T-helper 2 cell treated with Interferon-gamma antibody and Interleukin-4, amounts not matched to agents 5 μg/mL and 100 μg/mL, for 36 hours (primary cell): ENCODE measurements around the gene PTPN12.

Experiments used
- DNase-seq: peaks from one replicate; pipeline ENCODE4 v3.0.0; 2021; ENCODE audit warnings: low spot score
- H3K27ac Mint-ChIP-seq: one replicate; pipeline ENCODE4 v1.8.0; 2021; ENCODE audit warnings: mild to moderate bottlenecking, mixed read lengths
- H3K27me3 Mint-ChIP-seq: one replicate; pipeline ENCODE4 v1.8.0; 2021; ENCODE audit warnings: low read depth, mixed read lengths
- H3K36me3 Mint-ChIP-seq: one replicate; pipeline ENCODE4 v1.8.0; 2021; ENCODE audit warnings: low read depth, mixed read lengths
- H3K4me1 Mint-ChIP-seq: one replicate; pipeline ENCODE4 v1.8.0; 2021; ENCODE audit warnings: low read depth, mixed read lengths
- H3K4me3 Mint-ChIP-seq: one replicate; pipeline ENCODE4 v1.8.0; 2022; ENCODE audit warnings: mild to moderate bottlenecking, moderate library complexity, mixed read lengths
- H3K9me3 Mint-ChIP-seq: one replicate; pipeline ENCODE4 v1.8.0; 2021; ENCODE audit warnings: mixed read lengths

PTPN12 gene

DNA sequence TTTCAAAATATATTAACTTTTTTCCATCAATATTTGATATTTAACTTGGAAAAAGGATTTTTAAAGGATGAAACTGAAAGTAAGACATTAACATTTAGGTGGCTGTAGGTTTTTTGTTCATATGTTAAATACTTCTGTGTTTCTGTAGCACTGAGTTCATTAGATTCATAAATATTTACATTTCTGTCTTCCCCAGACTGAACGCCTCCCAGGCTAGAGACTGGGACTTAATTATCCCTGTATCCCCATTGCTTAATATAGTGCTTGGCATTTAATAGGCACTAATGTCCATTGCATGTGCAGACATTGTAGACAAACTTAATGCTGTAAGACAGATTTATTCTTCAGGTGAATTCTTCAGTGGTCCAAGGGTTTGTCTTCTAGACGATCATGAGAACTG is 7.4 kb downstream of the PTPN12 start:
- Mint-ChIP-seq H3K4me1 (peaks cover 17% of the 10 kb centered on the region), H3K4me3 (no peak overlapping the region), H3K36me3 (no peaks in the 10 kb centered on the region), H3K27me3 (peaks cover 1% of the 10 kb centered on the region), H3K9me3 (no peaks in the 10 kb centered on the region), H3K27ac (no peak overlapping the region)
- no peak for DNase-seq

DNA sequence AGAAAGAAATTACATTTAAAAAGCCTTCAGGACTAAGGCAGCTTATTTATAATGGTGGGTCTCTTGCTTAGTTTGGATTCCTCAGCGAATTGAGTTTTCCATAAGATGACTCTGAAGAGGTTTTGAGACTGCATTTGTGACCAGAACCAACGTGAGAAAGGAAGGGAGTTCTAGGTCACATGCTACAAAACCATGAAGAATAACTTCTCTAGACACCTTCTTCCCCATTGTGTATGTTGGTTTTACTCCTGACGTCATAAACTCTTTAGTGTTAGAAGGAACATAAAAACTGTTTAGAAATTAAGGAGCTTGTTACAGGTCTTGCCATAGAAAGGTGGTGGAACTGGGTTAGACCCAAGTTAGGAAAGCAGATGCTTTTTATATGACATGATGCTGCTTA is 11.1 kb downstream of the PTPN12 start:
- Mint-ChIP-seq H3K27me3 (peaks cover 5% of the 10 kb centered on the region), H3K4me1 (peaks cover 10% of the 10 kb centered on the region), H3K9me3 (peaks cover 2% of the 10 kb centered on the region), H3K36me3 (no peaks in the 10 kb centered on the region), H3K27ac (no peak overlapping the region), H3K4me3 (no peak overlapping the region)
- DNase-seq, result no peak

- H3K4me3 Mint-ChIP-seq, result no peak overlapping the region
- peaks cover 7% of the 10 kb centered on the region for H3K9me3 Mint-ChIP-seq
- H3K27ac Mint-ChIP-seq, result no peak overlapping the region
- peaks cover 5% of the 10 kb centered on the region for H3K27me3 Mint-ChIP-seq
- no peaks in the 10 kb centered on the region for H3K36me3 Mint-ChIP-seq
- H3K4me1 Mint-ChIP-seq, result peaks cover 5% of the 10 kb centered on the region
- no peak for DNase-seq
These were observed 12.2 kb downstream of the PTPN12 start for GRCh38 chr7:77549106-77549870.

- no peaks in the 10 kb centered on the region for H3K36me3 Mint-ChIP-seq
- peaks cover 7% of the 10 kb centered on the region for H3K9me3 Mint-ChIP-seq
- H3K4me3 Mint-ChIP-seq, result no peak overlapping the region
- DNase-seq, result no peak
- H3K4me1 Mint-ChIP-seq, result peaks cover 3% of the 10 kb centered on the region
- no peak overlapping the region for H3K27ac Mint-ChIP-seq
- H3K27me3 Mint-ChIP-seq, result peaks cover 5% of the 10 kb centered on the region
These were observed 13.5 kb downstream of the PTPN12 start for GRCh38 chr7:77550586-77550985.

GRCh38 chr7:77553123-77553522 is 16.0 kb downstream of the PTPN12 start:
- no peak overlapping the region for H3K4me3 Mint-ChIP-seq
- H3K36me3 Mint-ChIP-seq, result no peaks in the 10 kb centered on the region
- DNase-seq, result no peak
- peaks cover 5% of the 10 kb centered on the region for H3K27me3 Mint-ChIP-seq
- H3K27ac Mint-ChIP-seq, result no peak overlapping the region
- H3K4me1 Mint-ChIP-seq, result peaks cover 3% of the 10 kb centered on the region
- H3K9me3 Mint-ChIP-seq, result peaks cover 7% of the 10 kb centered on the region

- Mint-ChIP-seq H3K4me1 (no peaks in the 10 kb centered on the region), H3K27ac (no peak overlapping the region), H3K27me3 (no peaks in the 10 kb centered on the region), H3K4me3 (no peak overlapping the region), H3K36me3 (no peaks in the 10 kb centered on the region), H3K9me3 (peaks cover 3% of the 10 kb centered on the region)
- DNase-seq, result no peak
These were observed 21.3 kb downstream of the PTPN12 start for GRCh38 chr7:77558284-77558967.

DNA sequence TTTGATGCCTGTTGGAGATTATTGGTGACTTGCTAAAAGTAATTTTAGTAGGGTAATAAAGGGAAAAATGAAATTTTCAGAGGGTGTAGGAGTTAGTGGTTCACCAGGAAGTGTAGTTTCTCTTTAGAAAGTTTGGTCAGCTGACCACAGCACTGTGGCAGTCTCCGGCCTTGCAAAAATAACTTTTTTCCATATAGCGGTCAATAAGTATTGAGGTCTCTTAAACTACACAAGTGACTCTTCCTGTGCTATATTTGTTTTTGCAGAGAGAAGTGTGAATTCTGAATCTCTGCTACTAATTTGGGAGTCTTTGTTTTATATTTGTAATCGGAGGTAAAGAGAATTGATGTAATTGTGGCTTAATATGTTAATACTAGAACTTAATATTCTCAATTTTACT is 24.3 kb downstream of the PTPN12 start:
- no peaks in the 10 kb centered on the region for H3K36me3 Mint-ChIP-seq
- no peaks in the 10 kb centered on the region for H3K4me1 Mint-ChIP-seq
- no peaks in the 10 kb centered on the region for H3K9me3 Mint-ChIP-seq
- no peak overlapping the region for H3K27ac Mint-ChIP-seq
- DNase-seq, result no peak
- no peaks in the 10 kb centered on the region for H3K27me3 Mint-ChIP-seq
- H3K4me3 Mint-ChIP-seq, result no peak overlapping the region

DNA sequence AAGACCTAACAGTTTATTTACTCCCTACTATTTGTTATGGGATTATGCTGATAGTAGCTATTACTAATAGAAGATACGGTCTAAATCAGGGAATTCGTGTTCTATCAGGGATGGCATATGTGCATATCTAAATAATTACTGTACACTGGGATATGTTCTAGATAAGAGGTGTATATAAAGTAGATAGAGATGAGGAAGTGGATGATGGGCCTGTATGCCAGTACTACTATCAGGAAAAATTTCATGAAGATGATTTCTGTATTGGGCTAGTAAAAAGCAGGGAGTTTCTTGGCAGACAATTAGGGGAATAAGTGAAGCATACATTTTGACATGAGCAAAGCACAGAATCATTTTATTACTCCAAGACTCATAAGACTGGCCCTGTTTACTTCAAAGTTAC is 26.2 kb downstream of the PTPN12 start:
- no peaks in the 10 kb centered on the region for H3K27me3 Mint-ChIP-seq
- DNase-seq, result no peak
- no peak overlapping the region for H3K4me3 Mint-ChIP-seq
- no peaks in the 10 kb centered on the region for H3K36me3 Mint-ChIP-seq
- H3K4me1 Mint-ChIP-seq, result no peaks in the 10 kb centered on the region
- no peaks in the 10 kb centered on the region for H3K9me3 Mint-ChIP-seq
- H3K27ac Mint-ChIP-seq, result no peak overlapping the region

DNA sequence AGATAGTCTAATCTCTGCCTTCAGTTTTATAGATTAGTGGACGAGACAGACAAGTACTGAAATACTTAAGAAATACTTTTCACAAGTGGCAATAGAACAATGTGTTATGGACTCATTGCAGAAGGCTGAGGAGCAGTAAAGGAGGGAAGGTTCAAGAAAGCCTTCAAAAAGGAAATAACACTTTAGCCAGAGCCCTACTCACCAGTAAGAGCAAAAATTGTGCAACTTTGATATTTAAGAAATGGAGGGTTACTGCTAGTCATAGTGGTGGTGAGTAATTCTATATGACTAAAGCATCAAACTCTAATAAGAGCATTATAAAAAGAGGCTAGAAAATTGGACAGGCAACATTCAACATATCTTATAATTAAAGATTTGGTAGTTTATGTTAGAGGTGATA is 28.8 kb downstream of the PTPN12 start:
- Mint-ChIP-seq H3K27ac (no peak overlapping the region), H3K4me1 (no peaks in the 10 kb centered on the region), H3K36me3 (no peaks in the 10 kb centered on the region)

DNA sequence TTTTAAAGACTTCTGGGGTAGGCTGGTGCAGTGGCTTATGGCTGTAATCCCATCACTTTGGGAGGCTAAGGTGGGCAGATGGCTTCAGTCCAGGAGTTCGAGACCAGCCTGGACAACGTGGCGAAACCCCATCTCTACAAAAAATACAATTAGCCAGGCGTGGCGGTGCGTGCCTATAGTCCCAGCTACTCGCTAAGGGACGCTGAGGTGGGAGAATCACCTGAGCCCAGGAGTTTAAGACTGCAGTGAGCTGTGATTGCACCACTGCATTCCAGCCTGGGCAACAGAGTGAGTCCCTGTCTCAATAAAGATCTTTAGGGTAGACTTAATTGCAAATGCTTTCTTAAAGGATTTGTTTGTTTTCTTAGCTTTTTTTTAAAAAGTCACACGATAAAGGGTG is 29.3 kb downstream of the PTPN12 start:
- Mint-ChIP-seq H3K4me1 (no peaks in the 10 kb centered on the region), H3K36me3 (no peaks in the 10 kb centered on the region), H3K27me3 (no peaks in the 10 kb centered on the region), H3K9me3 (no peaks in the 10 kb centered on the region), H3K27ac (no peak overlapping the region), H3K4me3 (no peak overlapping the region)
- no peak for DNase-seq

More for the DNA sequence above, 28.8 kb downstream of the PTPN12 start:
- H3K4me3 Mint-ChIP-seq, result no peak overlapping the region
- H3K9me3 Mint-ChIP-seq, result no peaks in the 10 kb centered on the region
- no peaks in the 10 kb centered on the region for H3K27me3 Mint-ChIP-seq
- no peak for DNase-seq

DNA sequence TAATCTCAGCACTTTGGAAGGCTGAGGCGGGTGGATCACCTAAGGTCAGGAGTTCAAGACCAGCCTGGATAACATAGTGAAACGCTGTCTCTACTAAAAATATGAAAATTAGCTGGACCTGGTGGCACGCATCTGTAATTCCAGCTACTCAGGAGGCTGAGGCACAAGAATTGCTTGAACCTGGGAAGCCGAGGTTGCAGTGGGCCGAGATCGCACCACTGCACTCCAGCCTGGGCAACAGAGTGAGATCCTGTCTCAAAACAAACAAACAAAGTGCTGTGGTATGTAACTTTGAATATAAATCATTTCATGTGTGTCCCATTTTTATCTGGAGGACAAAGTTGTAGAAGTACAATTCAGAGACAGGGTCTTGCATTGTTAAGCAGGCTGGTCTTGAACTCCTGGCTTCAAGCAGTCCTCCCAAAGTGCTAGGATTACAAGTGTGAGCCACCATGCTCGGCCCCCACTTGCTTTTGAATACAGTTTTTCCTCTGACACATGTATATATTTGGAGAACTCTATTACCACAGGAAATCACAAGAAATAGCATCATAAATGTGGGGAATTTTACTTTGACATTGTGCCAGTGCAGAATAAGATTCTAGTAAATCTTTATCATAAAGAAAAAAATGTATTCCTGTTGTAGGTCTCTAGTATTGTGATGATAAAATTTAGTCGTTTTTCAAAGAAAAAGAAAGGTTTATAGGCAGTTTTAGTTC is 32.6 kb downstream of the PTPN12 start:
- no peak overlapping the region for H3K4me3 Mint-ChIP-seq
- peaks cover 3% of the 10 kb centered on the region for H3K36me3 Mint-ChIP-seq
- peaks cover 3% of the 10 kb centered on the region for H3K4me1 Mint-ChIP-seq
- no peak for DNase-seq
- no peaks in the 10 kb centered on the region for H3K9me3 Mint-ChIP-seq
- no peak overlapping the region for H3K27ac Mint-ChIP-seq
- no peaks in the 10 kb centered on the region for H3K27me3 Mint-ChIP-seq

DNA sequence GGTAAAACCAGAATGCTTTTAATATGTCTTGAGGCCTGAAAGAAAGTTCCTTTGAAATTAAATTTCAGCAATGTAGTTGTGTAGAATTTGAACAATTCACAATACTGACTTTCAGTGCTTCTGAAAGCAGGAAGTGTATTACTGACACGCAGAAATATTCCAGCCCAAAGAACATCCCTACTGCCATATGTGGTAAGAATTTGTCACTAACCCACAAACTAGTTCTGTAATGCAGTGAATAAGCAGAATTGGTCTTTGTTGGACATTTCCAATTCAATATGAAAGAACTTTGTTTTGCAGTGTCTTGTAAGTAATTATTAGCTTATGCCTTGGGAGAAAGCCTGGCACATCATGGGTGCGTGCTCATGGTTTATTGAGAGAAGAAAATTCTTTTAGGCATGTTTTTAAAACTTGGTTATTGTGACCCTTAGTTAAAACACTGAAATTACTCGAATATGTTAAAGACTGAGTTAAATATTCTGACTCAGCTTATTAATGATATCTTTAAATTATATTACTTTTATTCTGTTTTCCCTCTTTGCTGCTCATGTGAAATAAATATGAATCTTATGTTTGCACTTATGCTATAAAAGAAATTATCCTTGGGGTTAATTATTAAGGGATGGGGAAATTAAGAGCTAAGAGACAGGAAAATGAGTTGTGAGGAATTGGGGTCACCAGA is 33.4 kb downstream of the PTPN12 start:
- no peak for DNase-seq
- no peaks in the 10 kb centered on the region for H3K27me3 Mint-ChIP-seq
- no peak overlapping the region for H3K4me3 Mint-ChIP-seq
- H3K27ac Mint-ChIP-seq, result no peak overlapping the region
- peaks cover 3% of the 10 kb centered on the region for H3K36me3 Mint-ChIP-seq
- no peaks in the 10 kb centered on the region for H3K9me3 Mint-ChIP-seq
- peaks cover 3% of the 10 kb centered on the region for H3K4me1 Mint-ChIP-seq

- no peak for DNase-seq
- H3K27ac Mint-ChIP-seq, result no peak overlapping the region
- no peaks in the 10 kb centered on the region for H3K27me3 Mint-ChIP-seq
- peaks cover 3% of the 10 kb centered on the region for H3K4me1 Mint-ChIP-seq
- no peaks in the 10 kb centered on the region for H3K9me3 Mint-ChIP-seq
- H3K4me3 Mint-ChIP-seq, result no peak overlapping the region
- H3K36me3 Mint-ChIP-seq, result peaks cover 3% of the 10 kb centered on the region
These were observed 34.7 kb downstream of the PTPN12 start for GRCh38 chr7:77571801-77572200.

GRCh38 chr7:77575187-77575586 is 38.1 kb downstream of the PTPN12 start:
- Mint-ChIP-seq H3K9me3 (no peaks in the 10 kb centered on the region), H3K4me1 (peaks cover 3% of the 10 kb centered on the region), H3K4me3 (no peak overlapping the region), H3K36me3 (peaks cover 3% of the 10 kb centered on the region), H3K27ac (no peak overlapping the region), H3K27me3 (no peaks in the 10 kb centered on the region)
- no peak for DNase-seq
